Measurements from ENCODE around the gene ADCY2.

- TF ChIP-seq CTCF (conservative IDR thresholded peaks at IDR 0.05; ENCODE audit: low read length) (no peak), EZH2phosphoT487 (IDR thresholded peaks at IDR 0.05; ENCODE audit: borderline replicate concordance, low read depth, low read length) (no peak)
These were observed 19.1 kb upstream of the ADCY2 start for GRCh38 chr5:7376871-7377270.

Data from OCI-LY7 (cell line).